MM.1S (cell line): ENCODE data around the gene ONECUT1.

Experiments
- EZH2 ChIP-seq: fragments of 300-600 bp; sonication (generic); optimal IDR thresholded peaks from 2 replicates; pipeline ENCODE3; 2017; ENCODE audit warnings: low read depth, mild to moderate bottlenecking, antibody characterized with exemption, low read length, mixed read lengths
- EZH2phosphoT487 ChIP-seq: fragments of 300-600 bp; sonication (generic); IDR thresholded peaks from 2 replicates; pipeline ENCODE4 v1.6.1; 2018; ENCODE audit warnings: antibody characterized with exemption, low read length
- TF ChIP-seq, protein P1 (sequence below): fragments of 300-600 bp; sonication (generic); IDR thresholded peaks from 2 replicates; pipeline ENCODE4 v1.5.1; 2016; ENCODE audit warnings: antibody characterized with exemption, low read length, mixed read lengths

DNA sequence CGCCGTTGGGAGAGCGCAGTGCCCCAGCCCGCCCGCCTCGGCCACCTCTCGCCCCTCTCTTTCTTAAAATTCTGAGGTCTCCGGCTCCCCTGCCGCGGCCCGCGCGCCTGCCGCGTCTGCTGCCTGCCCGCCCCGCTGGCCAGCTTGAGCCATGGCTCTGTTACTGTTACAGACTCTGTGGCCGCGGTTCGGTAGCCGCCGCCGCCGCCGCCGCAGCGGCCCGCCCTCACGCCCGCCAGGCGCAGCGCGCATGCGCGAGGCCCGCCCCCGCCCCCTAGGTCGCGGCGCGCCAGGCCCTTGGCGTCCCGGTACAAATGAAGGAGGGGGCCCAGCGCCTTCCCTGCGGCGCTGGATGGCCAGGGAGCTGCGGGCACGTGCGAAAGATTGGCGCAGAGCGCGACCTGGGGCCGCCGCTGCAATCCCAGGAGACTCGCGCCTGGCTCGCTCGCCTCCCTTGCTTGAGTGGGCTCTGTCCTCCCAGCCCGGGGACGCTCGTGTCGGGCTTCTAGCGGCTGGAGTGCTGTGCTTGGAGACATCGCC lies at the start of gene ONECUT1:
- TF ChIP-seq, protein P1, sequence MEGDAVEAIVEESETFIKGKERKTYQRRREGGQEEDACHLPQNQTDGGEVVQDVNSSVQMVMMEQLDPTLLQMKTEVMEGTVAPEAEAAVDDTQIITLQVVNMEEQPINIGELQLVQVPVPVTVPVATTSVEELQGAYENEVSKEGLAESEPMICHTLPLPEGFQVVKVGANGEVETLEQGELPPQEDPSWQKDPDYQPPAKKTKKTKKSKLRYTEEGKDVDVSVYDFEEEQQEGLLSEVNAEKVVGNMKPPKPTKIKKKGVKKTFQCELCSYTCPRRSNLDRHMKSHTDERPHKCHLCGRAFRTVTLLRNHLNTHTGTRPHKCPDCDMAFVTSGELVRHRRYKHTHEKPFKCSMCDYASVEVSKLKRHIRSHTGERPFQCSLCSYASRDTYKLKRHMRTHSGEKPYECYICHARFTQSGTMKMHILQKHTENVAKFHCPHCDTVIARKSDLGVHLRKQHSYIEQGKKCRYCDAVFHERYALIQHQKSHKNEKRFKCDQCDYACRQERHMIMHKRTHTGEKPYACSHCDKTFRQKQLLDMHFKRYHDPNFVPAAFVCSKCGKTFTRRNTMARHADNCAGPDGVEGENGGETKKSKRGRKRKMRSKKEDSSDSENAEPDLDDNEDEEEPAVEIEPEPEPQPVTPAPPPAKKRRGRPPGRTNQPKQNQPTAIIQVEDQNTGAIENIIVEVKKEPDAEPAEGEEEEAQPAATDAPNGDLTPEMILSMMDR, result no peak
- no peak for TF ChIP-seq EZH2phosphoT487
- no peak for TF ChIP-seq EZH2
